ENCODE data around the gene TTC32.

Gene TTC32

DNA sequence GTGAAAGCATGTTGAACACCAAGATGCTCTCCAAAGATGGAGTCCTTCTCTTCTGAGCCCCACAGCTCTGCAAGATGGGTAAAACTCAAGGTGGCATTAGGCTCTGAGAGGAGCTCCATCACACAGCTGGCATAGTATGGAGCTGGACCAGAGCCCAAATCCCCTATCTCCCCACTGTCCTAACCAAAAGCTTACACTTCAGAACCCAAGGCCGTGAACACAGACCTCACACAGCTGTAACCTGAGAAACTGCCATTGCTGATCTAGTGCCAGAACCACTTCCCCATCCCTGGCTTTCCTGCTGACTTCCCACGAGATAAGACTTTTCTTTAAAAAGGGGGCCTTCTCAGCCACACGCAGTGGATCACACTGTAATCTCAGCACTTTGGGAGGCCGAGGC lies 25.0 kb downstream of the TTC32 start:
- no peak for DNase-seq (ENCODE audit: low read depth)

DNA sequence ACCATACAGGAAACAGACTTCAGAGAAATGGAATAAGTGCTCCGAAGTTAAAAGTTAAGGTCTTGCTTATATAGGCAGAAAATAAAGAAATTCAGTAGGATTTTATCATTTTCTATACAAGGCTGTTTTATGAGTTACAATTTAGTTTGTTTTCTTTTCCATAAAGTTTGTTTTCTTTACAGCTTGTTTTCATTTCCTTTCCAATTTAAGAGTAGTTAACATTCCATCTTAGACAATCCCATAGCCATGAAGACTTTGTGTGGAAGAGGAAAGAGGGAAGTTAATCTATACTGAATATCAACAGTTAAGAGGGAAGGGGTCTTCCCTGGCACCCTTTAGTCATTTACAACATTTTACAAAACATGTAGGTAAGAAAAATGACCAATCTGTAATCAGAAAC lies 26.5 kb downstream of the TTC32 start:
- no peak for DNase-seq (ENCODE audit: low read depth)

DNA sequence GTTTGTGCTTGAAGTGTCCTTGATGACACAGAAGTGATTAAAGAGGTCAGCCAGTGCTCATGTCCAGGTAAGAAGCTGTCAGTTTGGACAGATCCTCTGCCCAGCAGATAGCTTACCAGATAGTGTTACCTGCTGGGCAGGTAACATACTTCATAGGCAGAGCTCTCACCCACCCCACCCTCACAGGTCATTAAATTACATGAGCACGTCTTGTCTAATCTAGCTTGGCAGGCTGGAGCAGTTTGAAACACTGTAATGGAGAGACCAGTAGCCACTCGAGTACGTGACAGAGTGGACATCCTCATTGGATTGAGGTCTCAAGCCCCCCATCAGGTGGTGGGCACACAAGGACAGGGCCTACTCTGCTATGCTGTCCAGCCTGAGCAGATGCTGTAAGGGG lies 27.1 kb downstream of the TTC32 start:
- DNase-seq (ENCODE audit: low read depth), result no peak

DNA sequence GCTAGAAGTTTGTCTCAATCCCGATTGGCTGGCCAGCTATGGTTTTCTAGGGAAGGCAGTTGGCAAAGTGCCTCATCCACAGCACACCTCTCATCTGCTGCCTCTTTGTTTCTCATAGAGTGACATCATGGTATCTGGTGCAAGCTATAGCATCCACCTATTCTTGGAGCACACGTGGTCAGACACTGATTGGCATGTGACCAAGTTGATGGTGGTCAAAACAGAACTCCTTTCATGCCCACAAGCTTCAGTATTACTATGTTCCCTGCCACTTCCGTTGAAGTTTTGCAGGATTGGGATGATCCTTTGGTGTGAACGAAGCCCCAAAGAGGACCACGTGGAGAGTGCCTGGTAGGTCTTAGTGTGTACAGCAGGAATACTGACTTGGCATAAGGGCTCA lies 28.8 kb downstream of the TTC32 start:
- DNase-seq (ENCODE audit: low read depth), result no peak

DNA sequence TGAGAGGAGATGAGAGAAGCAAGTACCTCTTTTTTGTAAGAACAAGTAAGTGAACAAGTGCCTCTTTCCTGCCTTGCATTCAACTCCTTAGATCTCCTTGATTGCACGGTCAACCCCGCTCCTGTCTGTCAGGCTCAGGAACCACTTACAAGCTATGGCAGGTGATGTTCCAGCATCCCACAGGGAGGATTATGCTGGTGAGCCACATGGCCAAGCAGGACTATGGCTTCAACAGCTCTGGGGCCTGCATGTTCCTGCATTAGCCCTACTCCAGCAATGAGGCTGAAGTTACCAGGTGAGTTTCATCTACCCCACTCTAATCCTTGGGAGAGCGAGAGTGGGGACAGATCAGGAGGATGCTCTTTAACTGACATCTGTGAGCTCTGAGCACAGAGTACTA lies 29.5 kb downstream of the TTC32 start:
- DNase-seq (ENCODE audit: low read depth), result no peak

DNA sequence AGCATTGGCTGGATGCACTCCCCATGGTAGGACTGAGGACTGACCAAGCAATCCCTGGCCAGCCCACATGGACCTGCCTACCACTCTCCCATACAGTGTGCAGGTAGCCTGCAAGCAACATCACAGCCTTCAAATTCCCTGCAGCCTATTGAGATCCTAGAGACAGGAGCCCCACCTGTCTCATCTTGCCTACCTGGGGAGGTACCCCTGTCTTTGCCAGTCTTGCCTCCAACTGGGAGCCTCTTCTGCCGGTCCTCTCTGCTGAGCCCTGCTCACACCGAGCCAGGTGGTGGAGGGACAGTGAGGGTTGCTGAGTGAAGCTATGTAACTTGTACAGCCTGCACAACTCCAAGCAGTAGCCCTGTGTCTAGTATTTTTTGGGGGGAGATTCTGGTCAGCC lies 29.9 kb downstream of the TTC32 start:
- DNase-seq (ENCODE audit: low read depth), result no peak

DNA sequence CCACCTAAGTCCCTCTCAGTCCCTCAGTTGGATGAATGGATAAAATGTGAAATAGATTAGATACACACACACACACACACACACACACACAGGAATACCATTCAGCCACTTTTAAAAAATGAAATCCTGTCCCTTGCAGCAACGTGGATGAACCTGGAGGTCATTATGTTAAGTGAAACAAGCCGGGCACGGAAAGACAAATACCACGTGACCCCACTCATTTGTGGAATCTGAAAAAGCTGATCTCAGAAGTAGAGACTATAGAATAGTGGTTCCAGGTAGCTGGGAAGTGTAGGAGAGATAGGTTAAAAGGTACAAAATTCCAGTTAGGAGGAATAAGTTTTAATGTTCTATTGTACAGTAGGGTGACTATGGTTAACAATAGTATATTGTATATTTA lies 31.0 kb downstream of the TTC32 start:
- no peak for DNase-seq (ENCODE audit: low read depth)

DNA sequence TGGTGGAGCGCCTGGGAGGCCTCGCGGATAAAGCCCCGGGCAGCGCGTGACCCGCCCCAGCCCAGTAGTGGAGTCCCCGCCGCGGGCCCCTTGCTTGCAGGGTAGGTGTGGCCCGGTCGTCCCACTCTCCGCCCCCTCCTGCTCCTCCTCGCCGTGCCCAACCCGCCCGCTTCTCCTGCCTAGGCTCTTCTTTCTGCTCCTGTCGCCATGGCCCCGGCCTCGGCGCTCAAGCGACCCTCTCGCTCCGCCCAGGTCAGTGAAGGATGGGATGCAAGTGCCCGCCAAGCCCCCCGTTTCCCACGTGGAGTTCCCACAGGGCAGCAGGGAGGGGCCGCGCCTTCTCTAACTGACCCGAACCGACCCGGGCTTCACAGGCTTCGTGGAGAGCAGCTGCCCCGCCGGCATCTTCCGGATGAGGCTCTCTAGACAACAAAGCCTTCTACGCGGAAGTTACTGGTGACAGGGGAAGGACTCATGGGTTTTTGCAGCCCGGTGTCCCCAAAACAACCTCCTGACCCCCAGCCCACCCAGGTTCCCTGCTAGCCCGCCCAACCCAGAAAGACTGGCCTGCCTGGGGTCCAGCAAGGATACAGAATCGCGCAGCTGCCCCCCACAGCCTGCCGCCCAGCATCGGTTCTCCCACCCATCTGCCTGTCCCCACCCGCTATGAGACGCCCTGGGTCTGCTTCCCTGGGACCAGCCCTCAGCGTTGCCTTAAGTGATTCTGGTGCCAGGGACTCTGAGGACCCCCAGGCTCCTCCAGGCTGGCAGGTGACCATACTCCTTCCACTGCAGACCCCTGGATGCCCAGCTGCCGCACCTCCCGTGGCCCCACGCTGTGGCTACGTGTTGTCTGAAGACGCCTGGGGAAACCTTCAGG lies 32.8 kb downstream of the TTC32 start:
- DNase-seq (ENCODE audit: low read depth), result no peak

DNA sequence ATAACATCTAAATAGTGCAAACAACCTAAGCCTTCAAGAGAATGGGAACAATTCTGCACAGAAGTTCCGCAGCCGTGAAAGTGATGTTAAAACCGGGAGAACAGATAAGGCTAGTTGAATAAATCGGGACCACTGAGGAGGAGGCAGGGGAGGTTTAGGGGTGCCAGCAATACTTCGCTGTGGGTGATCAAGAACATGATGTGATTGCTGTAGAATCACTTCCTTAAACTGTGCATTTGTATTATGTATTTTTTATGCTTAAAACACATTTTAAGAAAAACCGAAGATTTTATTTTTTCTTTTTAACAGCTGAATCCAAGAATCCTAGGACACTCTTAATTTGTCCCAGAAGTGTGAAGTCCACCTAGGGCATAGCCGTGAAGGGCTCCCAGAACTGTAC lies 33.6 kb downstream of the TTC32 start:
- DNase-seq (ENCODE audit: low read depth), result no peak

DNA sequence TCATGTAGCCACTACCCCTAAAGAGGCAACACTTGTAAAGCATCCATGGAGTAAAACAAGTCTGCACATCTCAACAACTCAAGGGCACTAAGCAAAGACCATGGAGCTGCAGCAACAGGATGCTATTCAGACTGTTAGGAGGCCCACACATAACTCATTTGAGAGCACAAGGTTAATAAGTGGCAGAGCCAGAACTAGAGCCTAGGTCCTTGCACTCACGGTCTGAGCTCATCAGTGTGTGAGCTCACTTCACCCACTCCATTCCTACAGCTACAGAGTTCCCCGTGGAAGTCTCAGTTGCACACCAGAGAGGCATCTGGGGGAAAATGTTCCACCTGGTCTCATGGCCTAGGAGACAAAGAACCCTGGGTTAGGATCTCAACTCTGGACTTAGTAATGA lies 35.0 kb downstream of the TTC32 start:
- no peak for DNase-seq (ENCODE audit: low read depth)

DNA sequence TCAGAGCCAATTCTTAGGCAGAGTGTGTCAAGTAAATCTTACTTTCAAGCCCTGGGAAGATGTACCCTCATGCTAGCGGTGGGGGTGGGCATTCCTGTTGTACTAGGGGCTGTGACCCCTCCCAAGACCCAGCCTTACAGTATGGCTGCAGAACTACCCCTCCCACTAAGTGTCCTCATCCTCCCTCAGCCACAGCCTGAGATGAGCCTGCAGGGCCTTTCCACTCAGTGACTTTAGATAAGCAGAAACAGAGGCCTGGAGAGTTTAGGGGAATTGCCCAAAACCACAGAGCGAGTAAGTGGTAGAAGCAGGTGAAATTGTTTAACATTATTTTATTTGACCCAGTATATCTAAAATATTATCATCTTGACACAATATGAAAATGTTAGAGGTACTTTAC lies 36.6 kb downstream of the TTC32 start:
- no peak for DNase-seq (ENCODE audit: low read depth)

DNA sequence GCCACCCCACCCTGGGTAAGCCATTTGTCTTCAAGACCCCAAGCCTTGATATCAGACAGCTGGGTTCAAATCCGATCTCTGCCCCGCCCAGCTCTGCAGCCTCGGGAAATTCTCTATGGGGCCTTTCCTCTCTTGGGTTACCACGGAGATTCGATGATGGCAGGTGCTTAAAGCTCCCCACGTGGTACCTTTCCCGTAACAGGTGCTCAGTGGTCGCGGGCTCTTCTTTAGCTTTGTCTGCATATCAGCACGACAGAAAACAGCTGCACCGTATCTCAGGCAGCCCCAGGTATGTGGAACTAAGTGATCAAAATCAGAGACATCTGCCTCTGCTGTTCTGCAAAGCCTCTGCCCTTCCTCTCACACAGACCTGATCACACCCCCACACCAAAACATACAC lies 37.4 kb downstream of the TTC32 start:
- DNase-seq (ENCODE audit: low read depth), result no peak

DNA sequence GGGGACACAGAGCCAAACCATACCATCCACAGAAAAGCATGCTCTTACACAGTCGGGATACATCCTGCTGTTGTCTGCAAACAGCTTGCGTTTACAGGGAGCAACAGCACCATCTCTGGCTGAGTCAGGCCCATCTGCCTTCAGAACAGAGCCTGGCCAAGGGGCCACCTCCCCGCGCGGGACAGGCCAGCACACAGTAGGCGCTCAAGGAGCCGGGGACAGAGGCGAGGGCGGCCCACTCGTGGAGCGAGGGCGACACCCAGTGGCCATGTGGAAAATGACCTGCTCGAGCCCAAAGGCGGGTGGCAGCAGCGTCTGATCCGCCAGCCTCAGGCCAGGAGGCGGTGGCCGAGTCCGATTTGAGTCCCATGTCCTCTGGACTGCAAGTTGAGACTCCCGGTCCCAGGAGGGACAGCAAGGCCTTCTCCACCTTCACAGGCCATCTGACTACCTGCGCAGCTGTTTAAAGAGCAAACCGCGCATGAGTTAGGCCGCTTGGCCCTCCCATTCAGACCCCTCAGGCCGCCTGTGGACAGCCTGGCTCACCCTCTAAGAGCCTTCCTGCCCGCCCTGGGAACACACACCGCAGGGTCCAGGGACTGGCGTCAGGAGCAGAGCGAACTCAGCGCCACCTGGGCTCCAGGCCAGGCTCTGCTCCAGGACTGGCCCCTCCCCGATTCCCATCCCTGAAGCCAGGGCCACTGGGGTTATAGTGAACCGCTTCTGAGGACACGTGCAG lies 38.3 kb downstream of the TTC32 start:
- DNase-seq (ENCODE audit: low read depth), result peak; percentile 11

DNA sequence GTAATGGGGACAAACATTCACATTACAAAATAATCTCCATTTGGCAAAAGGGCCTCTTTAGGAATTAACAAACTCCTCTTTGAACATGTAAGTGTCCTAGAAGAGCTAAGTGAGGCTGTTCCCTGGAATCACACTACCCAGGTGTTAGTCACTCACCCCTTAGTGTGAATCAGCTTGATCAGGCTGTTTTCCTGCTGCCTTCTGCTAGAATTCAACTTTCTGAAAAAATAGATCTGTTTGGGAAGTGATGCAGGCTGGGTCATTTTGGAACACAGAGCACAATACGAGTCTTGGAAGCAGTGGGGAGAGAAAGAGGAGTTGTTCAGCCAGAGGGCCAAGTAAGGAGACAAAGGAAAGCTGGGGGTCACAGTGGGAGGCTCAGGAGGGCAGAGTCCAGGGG lies 40.0 kb downstream of the TTC32 start:
- DNase-seq (ENCODE audit: low read depth), result no peak

DNA sequence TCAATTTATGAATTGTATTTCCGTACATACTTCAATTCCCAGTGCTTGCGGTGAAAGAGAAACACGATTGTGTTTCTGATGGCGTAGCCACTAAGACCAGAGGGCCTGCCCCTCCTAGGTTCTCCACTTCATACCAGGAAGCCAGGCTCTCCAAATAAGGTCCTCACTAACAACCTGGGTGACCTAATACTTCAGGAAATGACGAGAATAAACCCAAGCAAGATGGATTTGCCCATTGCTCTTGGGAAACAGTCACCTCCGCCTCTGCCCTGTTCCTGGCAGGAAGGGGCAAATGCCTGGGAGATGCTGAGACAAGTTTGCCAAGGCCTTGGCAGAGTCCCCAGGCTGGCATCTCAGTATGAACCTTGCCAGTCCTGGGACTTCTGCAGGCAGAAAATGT lies 41.8 kb downstream of the TTC32 start:
- no peak for DNase-seq (ENCODE audit: low read depth)

DNA sequence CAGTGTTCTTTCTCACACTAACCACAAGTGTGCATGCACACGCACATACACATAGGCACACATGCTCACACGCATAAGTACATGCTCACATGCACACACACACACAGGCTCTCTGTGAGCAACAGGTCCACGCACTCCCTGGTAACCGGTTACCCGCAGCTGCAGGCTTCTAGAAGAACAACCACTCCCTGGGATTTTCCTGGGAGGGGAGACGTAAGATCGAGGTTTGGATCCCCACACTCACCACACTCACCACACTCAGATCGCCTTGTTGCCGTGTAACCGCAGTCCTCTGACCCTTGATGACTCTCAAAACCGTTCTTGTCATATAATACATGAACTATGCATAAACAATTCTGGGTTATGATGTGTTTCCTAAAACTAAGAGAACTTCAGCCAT lies 42.2 kb downstream of the TTC32 start:
- no peak for DNase-seq (ENCODE audit: low read depth)

DNA sequence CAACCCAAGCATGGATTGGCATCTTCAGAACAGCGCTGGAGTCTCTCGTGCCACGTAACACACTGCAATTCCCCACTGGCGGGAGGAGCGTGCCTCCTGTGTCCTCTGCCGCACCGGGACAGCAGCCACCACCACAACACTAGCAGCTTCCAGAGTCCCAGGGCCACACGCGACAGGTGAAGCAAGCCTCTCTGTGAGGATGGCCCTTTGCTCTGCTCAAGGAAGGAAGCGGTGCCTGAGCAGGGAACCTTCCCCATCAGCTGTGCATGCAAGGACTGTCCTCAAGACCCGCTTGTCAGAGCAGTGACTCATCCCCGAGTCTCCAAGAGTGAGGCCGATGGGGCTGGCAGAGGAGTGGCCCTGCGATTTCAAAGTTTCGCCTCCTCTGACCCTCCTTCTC lies 44.0 kb downstream of the TTC32 start:
- no peak for DNase-seq (ENCODE audit: low read depth)

DNA sequence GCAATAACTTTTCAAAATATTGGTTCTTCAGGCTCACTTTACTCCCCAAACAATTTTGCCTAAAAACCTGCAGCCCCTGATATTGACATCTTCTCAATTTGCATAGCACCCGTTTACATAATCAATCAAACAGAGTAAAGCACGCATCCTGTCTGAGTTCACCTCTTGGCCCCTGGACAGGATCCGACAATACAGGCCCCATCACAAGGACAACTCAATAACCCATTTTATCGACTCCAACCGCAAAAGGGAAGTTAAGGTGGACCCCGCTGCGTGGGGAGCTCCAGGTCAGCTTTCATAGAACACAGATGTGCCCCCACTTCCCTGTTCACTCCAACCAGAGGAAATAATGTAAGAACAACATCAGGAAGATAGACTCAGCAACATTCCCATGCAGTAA lies 44.7 kb downstream of the TTC32 start:
- DNase-seq (ENCODE audit: low read depth), result no peak

DNA sequence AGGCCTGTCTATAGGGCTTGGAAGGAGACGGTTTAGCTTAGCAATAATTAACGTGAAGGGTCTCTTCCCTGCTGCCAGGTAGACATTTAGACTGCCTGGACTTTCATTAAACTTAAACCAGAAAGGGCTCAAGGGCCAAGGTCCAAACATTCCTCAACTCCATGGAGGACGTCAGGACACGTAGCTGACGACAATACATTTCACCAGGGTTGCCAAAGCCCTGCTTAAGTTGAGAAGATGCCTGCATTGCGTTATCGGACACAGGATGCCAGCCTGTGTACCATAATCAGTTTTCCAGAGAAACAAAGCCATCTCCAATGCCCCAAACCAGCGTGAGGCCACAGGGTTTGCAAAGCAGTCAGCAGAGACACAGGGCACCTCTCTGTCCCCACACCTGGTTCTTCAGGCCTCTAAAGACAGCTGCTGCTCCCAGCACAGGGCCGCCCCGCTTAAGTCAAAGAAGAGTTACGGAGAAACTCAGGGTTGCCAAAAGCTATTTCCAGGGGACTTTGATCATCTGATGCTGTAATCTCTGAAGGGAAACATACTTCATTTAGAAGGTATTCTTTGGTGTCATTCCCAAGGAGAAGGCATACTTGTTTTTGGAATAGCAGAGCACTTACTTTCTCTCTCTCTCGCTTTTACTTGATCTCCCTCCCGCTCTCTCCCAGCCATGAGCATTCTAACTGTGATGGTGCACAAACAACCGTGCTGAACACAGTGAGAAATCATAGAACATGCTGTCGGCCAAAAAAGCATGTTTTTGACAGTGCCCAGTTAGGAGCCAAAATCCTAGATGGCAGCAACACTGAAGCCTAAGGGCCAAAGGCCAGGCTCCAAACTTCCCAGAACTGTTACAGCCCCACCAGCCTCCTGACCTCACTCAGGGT lies 46.0 kb downstream of the TTC32 start:
- no peak for DNase-seq (ENCODE audit: low read depth)

DNA sequence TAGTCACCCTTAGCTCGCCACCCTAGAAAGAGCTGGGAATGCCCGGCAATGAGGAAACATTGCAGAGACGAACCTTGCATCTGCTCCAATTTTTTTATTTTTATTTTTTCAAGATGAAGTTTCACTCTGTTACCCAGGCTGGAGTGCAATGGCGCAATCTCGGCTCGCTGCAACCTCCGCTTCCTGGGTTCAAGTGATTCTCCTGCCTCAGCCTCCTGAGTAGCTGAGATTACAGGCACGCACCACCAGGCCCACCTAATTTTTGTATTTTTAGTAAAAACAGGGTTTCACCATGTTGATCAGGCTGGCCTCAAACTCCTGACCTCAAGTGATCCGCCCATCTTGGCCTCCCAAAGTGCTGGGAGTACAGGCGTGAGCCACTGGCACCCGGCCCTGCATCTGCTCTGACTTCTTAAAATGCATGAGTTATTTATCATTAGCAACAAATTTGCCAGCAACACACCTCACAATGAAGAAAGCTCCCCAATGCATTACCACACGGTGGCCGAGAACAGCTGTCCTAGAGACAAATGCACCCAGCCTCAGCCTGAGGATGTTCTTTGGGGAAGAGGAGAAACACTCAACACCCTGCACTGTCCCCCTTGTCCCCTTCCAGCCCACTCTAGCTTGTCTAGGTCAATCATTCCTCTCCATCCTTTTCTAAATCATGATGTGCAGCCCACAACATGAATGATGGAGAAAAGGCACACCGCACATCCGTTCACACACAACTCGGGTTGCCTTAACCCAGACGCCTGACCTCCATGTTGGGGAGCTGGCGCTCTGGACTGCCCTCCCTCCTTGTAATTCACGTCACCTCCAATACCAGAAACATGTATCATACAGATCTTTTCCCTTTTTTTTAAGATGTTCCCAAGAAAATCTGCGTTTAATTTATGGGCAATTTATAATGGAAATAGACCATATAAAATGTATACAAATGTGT lies 46.9 kb downstream of the TTC32 start:
- no peak for DNase-seq (ENCODE audit: low read depth)

DNA sequence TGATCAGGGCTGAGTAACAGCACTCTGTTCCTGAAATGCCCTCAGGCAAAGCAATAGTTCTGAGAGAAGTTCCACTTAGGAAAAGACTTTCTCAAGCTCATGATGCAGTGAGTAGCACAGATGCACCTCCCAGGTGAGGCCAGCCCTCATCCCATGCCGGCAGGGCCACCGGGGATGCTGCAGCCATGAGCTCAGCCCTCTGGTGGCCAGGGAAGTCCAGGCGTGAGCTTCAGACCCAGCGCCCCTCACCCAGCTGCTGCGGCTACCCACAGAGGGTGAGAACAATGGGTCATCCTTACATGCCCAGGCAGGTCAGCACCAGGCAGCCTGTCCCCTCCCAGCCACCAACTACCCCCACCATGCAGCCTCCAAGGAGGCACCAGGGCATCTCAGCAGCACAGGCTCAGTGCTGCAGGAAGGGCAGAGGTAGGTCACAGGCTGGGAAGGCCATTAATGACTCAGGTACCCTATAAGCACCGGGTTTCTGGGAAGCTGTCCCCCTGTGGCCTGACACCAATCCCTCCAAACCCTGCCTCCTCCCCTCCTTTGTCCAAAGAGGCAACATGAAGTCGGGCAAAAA lies 50.6 kb downstream of the TTC32 start:
- DNase-seq (ENCODE audit: low read depth), result no peak

Measured in HS-27A (cell line).